Smooth muscle cell (in vitro differentiated cells): ENCODE results near the gene EHD4. TPM values are rescaled to one million over a fixed set of nuclear protein-coding genes. Genes with fewer than 3 reads are reported as not detected.

Experiments used
- DNase-seq: peaks from one replicate; lab custom pipeline; 2025; ENCODE audit not compliant: unreplicated experiment; lab: John Stamatoyannopoulos, UW
- H2AFZ ChIP-seq: fragments of 200-600 bp; sonication (generic); 2 replicates; pipeline ENCODE4 v1.6.0; 2016; ENCODE audit warnings: antibody characterized with exemption, low read depth, mild to moderate bottlenecking
- H3F3A ChIP-seq: fragments of 200-600 bp; sonication (generic); 2 replicates; pipeline ENCODE4 v1.6.0; 2017; ENCODE audit warnings: antibody characterized with exemption, low read depth
- H3K27ac ChIP-seq: fragments of 200-600 bp; sonication (generic); 2 replicates; pipeline ENCODE4 v1.5.1; 2016; ENCODE audit warnings: low read depth, mild to moderate bottlenecking
- H3K27me3 ChIP-seq: fragments of 200-600 bp; sonication (generic); 2 replicates; pipeline ENCODE4 v1.6.1; 2016; ENCODE audit warnings: low read depth, mild to moderate bottlenecking
- H3K36me3 ChIP-seq: fragments of 200-600 bp; sonication (generic); 2 replicates; pipeline ENCODE4 v1.5.1; 2016; ENCODE audit warnings: low read depth
- H3K4me1 ChIP-seq: fragments of 200-600 bp; sonication (generic); 2 replicates; pipeline ENCODE4 v1.5.1; 2016; ENCODE audit warnings: low read depth
- H3K4me2 ChIP-seq: fragments of 200-600 bp; sonication (generic); 2 replicates; pipeline ENCODE4 v1.6.0; 2016; ENCODE audit warnings: mild to moderate bottlenecking
- H3K4me3 ChIP-seq: fragments of 200-600 bp; sonication (generic); 2 replicates; pipeline ENCODE4 v1.5.1; 2016; ENCODE audit warnings: mild to moderate bottlenecking
- H3K79me2 ChIP-seq: fragments of 200-600 bp; sonication (generic); 2 replicates; pipeline ENCODE4 v1.6.0; 2016; ENCODE audit warnings: low read depth, mild to moderate bottlenecking
- H3K9ac ChIP-seq: fragments of 200-600 bp; sonication (generic); 2 replicates; pipeline ENCODE4 v1.6.0; 2016; ENCODE audit warnings: low read depth
- H3K9me3 ChIP-seq: fragments of 200-600 bp; sonication (generic); replicated peaks from 2 replicates; pipeline ENCODE4 v1.5.1; 2016; ENCODE audit warnings: low read depth
- H4K20me1 ChIP-seq: fragments of 200-600 bp; sonication (generic); 2 replicates; pipeline ENCODE4 v1.6.0; 2016; ENCODE audit warnings: low read depth
- CTCF ChIP-seq: fragments of 200-600 bp; sonication (generic); IDR thresholded peaks from 2 replicates; pipeline ENCODE4 v1.5.1; 2017; ENCODE audit warnings: borderline replicate concordance, mild to moderate bottlenecking, antibody characterized with exemption; ENCODE audit not compliant: insufficient read depth, poor library complexity, severe bottlenecking
- WGBS: methylation state at CpG from one replicate; pipeline ENCODE4 v1.1.7; 2016; ENCODE audit warnings: low lambda C conversion rate; 5-methylcytosine and 5-hydroxymethylcytosine counted together
- polyA plus RNA-seq: library from polyadenylated mRNA; unstranded; fragments of >200 nt; fragmentation: Nextera tagmentation; extraction: Ambion mirVana; gene quantifications from 2 replicates; pipeline ENCODE4 v1.2.1, GENCODE V29; 2016
- total RNA-seq: library from RNA; depleted of rRNA; stranded (reverse); fragments of >200 nt; gene quantifications from 2 replicates; pipeline ENCODE4 v1.2.3, GENCODE V29; 2014

Gene EHD4
- 11.5 TPM in 2 replicates for total RNA-seq
- polyA plus RNA-seq: 15.8 and 19.2 TPM in 2 replicates

GRCh38 chr15:41972253-41973242, at the start of gene EHD4:
TSS of gene EHD4 (minus strand) at chr15:41972557. CDS start at chr15:41972494, 63 bp downstream.
- WGBS: 3% methylated on average over 44 of the region's 72 CpGs
- Histone ChIP-seq H3K9ac (peak within 1 kb of the TSS; percentile 75), H3K4me1 (peaks cover 18% of the 10 kb centered on the region), H3K27me3 (no peaks in the 10 kb centered on the region), H4K20me1 (peaks cover 23% of the 10 kb centered on the region), H3K4me3 (peak within 1 kb of the TSS; percentile 73), H2AFZ (peak within 1 kb of the TSS; percentile 70), H3K79me2 (peaks cover 43% of the 10 kb centered on the region), H3K4me2 (peak within 1 kb of the TSS; percentile 98), H3K9me3 (no peaks in the 10 kb centered on the region), H3F3A (peaks cover 5% of the 10 kb centered on the region), H3K27ac (peak within 1 kb of the TSS; percentile 61), H3K36me3 (no peaks in the 10 kb centered on the region)
- DNase-seq: peak; percentile 77
- peak; percentile 36 for TF ChIP-seq CTCF

- no peaks in the 10 kb centered on the region for H3K4me1 ChIP-seq
- WGBS: 75% methylated on average over 5 of the region's 5 CpGs
- no peaks in the 10 kb centered on the region for H4K20me1 ChIP-seq
- H3K4me2 ChIP-seq: no peak overlapping the region
- H3K9me3 ChIP-seq: no peaks in the 10 kb centered on the region
- H3K27me3 ChIP-seq: peaks cover 1% of the 10 kb centered on the region
- no peak overlapping the region for H3K9ac ChIP-seq
- H3F3A ChIP-seq: no peaks in the 10 kb centered on the region
- H3K4me3 ChIP-seq: no peak overlapping the region
- H3K27ac ChIP-seq: no peak overlapping the region
- no peak for DNase-seq
- no peaks in the 10 kb centered on the region for H3K36me3 ChIP-seq
- H2AFZ ChIP-seq: no peak overlapping the region
- no peak for TF ChIP-seq CTCF
- no peaks in the 10 kb centered on the region for H3K79me2 ChIP-seq
Measured at GRCh38 chr15:42021593-42021992, 49.2 kb upstream of the EHD4 start.

- no peaks in the 10 kb centered on the region for H3F3A ChIP-seq
- H3K9me3 ChIP-seq: no peaks in the 10 kb centered on the region
- H3K9ac ChIP-seq: no peak within 1 kb of the TSS
- no peak within 1 kb of the TSS for H3K27ac ChIP-seq
- peaks cover 4% of the 10 kb centered on the region for H3K27me3 ChIP-seq
- H3K4me1 ChIP-seq: no peaks in the 10 kb centered on the region
- no peak within 1 kb of the TSS for H3K4me2 ChIP-seq
- no peaks in the 10 kb centered on the region for H4K20me1 ChIP-seq
- no peak within 1 kb of the TSS for H2AFZ ChIP-seq
- no peaks in the 10 kb centered on the region for H3K79me2 ChIP-seq
- H3K4me3 ChIP-seq: no peak within 1 kb of the TSS
- 93% methylated on average over 5 of the region's 5 CpGs for WGBS
- no peak for TF ChIP-seq CTCF
- DNase-seq: no peak
- no peaks in the 10 kb centered on the region for H3K36me3 ChIP-seq
Measured at GRCh38 chr15:42020713-42021273, 48.4 kb upstream of the EHD4 start, which contains the start of gene PLA2G4E. TSS of gene PLA2G4E (minus strand) at chr15:42021042. CDS start at chr15:42021030, 12 bp downstream.
